PC-3 (cell line): Measurements from ENCODE around the gene RYR2.

ENCODE experiments used
- EZH2 ChIP-seq: fragments of 300-600 bp; sonication (generic); IDR thresholded peaks from one replicate; pipeline ENCODE4 v1.6.1; 2017; ENCODE audit warnings: antibody characterized with exemption, mild to moderate bottlenecking, low read length; ENCODE audit not compliant: unreplicated experiment
- EZH2phosphoT487 ChIP-seq: fragments of 300-600 bp; sonication (generic); IDR thresholded peaks from 2 replicates; pipeline ENCODE4 v1.6.1; 2018; ENCODE audit warnings: mild to moderate bottlenecking, antibody characterized with exemption, low read length, borderline replicate concordance
- TF ChIP-seq, protein P1 (sequence below): fragments of 300-600 bp; sonication (generic); conservative IDR thresholded peaks from 2 replicates; pipeline ENCODE4 v1.5.1; 2017; ENCODE audit warnings: antibody characterized with exemption, low read depth, mild to moderate bottlenecking, low read length

DNA sequence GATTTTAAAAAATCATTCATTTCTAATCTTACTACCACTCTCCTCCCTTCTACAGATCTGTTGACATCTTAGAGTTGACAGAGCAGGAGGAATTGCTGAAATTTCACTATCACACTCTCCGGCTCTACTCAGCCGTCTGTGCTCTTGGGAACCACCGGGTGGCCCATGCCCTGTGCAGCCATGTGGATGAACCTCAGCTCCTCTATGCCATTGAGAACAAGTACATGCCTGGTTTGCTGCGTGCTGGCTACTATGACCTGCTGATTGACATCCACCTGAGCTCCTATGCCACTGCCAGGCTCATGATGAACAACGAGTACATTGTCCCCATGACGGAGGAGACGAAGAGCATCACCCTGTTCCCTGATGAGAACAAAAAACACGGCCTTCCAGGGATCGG lies 572.0 kb downstream of the RYR2 start:
- TF ChIP-seq, protein P1, sequence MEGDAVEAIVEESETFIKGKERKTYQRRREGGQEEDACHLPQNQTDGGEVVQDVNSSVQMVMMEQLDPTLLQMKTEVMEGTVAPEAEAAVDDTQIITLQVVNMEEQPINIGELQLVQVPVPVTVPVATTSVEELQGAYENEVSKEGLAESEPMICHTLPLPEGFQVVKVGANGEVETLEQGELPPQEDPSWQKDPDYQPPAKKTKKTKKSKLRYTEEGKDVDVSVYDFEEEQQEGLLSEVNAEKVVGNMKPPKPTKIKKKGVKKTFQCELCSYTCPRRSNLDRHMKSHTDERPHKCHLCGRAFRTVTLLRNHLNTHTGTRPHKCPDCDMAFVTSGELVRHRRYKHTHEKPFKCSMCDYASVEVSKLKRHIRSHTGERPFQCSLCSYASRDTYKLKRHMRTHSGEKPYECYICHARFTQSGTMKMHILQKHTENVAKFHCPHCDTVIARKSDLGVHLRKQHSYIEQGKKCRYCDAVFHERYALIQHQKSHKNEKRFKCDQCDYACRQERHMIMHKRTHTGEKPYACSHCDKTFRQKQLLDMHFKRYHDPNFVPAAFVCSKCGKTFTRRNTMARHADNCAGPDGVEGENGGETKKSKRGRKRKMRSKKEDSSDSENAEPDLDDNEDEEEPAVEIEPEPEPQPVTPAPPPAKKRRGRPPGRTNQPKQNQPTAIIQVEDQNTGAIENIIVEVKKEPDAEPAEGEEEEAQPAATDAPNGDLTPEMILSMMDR = no peak
- TF ChIP-seq EZH2 = no peak
- no peak for TF ChIP-seq EZH2phosphoT487
